Erythroblast (primary cell): ENCODE data around the gene AK3.

Source experiments
- DNase-seq, 2 experiments: peaks; one replicate each; lab custom pipeline; 2025; lab: John Stamatoyannopoulos, UW
- GATA1 ChIP-seq: IDR thresholded peaks from 2 replicates; pipeline ENCODE4 v1.6.1; 2011; ENCODE audit warnings: low read depth, mild to moderate bottlenecking, control low read depth, low read length, moderate library complexity
- POLR2A ChIP-seq: IDR thresholded peaks from 2 replicates; pipeline ENCODE4 v1.6.1; 2011; ENCODE audit warnings: mild to moderate bottlenecking, low read length

The AK3 gene

GRCh38 chr9:4740388-4740637 lies 689 bp downstream of the AK3 start:
- no peak for DNase-seq

GRCh38 chr9:4739587-4740387 lies 1.2 kb downstream of the AK3 start:
- DNase-seq, result peak in 1 of 2 experiments; percentile 29
- TF ChIP-seq POLR2A (no peak), GATA1 (no peak)

More at GRCh38 chr9:4740388-4740637, 689 bp downstream of the AK3 start:
- no peak for TF ChIP-seq GATA1
- no peak for TF ChIP-seq POLR2A

DNA sequence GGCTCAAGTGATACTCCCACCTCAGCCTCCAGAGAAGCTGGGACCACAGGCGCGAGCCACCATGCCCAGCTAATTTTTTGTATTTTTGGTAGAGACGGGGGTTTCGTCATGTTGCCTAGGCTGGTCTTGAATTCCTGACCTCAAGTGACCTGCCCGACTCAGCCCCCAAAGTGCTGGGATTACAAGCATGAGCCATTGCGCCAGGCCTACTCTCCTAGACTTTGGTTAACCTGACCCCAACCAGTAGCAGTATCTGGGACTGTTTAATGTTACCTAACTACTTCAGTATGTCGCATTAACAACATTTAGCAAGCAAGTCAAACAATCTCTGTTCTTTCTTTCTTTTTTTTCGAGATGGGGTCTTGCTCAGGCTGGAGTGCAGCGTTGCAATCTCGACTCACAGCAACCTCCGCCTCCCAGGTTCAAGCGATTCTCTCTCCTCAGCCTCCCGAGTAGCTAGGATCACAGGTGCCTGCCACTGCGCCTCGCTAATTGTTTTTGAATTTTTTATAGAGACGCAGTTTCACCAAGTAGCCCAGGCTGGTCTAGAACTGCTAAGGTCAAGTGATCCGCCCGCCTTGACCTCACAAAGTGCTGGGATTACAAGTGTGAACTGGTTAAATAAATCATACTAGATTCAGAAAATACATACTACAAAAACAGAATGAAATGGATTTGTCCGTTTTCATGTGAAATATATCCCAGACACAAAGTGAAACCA lies 2.0 kb downstream of the AK3 start:
- DNase-seq, result no peak
- TF ChIP-seq POLR2A, result no peak

DNA sequence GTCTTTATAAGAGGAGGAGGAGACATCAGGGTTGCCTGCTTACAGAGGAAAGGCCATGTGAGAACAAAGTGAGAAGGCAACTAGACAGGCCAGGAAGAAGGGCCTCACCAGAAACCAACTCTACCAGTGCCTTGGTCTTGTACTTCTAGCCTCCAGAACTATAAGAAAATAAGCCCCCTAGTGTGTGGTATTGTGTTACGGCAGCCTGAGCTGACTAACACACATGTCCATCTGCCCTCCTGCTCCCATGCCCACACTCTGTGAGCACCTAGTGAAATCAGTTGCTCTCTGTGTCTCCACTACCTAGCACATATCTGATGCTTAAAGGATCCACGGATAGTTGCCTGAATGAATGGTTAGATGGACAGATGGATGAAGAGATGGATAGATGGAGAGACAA lies 6.9 kb downstream of the AK3 start:
- DNase-seq, result no peak
- TF ChIP-seq GATA1 (no peak), POLR2A (no peak)

DNA sequence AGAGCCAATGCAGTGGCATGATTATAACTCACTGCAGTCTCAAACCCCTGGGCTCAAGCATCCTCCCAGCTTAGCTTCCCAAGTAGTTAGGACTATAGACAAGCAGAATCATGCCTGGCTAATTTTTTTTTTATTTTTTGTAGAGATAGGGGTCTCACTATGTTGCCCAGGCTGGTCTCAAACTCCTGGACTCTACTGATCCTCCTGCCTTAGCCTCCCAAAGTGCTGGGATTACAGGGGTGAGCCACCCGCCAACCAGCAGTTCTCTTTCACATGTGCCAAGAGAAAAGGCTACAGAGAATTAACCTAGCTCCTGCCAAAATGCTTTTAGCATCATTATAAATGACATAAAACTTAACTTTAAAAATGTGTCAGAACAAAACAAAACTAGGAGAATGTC lies 8.1 kb downstream of the AK3 start:
- TF ChIP-seq GATA1 (no peak), POLR2A (no peak)

GRCh38 chr9:4727593-4727992 lies 13.4 kb downstream of the AK3 start:
- TF ChIP-seq POLR2A (no peak), GATA1 (no peak)
- no peak for DNase-seq

More for the DNA sequence above, 8.1 kb downstream of the AK3 start:
- no peak for DNase-seq

DNA sequence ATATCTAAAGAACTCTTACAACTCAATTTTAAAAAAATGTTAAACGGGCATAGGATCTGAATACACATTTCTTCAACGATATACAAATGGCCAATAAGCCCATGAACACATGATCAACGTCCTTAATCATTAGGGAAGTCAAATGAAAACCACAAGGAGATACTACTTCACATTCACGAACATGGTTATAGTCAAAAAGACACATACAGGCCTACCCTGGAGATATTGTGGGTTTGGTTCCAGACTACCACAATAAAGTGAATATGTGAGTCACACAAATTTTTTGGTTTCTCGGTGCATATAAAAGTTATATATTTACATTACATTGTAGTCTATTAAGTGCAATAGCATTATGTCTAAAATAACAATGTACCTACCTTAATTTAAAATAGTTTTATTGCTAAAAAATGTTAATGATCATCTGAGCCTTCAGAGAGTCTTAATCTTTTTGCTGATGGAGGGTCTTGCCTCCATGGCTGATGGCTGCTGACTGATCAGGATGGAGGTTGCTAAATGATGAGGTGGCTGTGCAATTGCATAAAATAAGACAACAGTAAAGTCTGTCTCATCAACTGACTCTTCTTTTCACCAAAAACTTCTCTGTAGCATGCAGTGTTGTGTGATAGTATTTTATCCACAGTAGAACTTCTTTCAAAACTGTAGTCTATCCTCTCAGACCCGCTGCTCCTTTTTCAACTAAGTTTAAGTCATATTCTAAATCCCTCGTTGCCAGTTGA lies 15.1 kb downstream of the AK3 start:
- DNase-seq, result no peak
- TF ChIP-seq GATA1 (no peak), POLR2A (no peak)

DNA sequence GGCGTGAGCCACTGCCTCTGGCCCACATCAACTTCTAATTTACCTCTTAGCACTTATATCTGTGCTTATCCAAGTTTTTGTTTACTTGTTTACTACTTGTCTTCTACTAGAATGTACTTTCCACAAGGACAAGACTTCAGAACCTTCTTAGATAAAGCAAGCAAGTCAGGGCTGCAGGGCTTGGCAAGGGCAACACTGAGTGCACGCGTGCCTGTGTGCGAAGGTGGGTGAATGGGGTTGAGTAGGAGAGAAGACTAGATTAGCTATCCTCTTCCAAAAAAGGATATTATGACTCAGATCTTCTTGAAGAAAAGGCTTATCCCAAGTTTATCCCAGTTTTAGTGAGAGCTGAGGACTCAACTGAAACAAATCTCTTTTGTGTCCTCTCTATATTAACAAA lies 19.3 kb downstream of the AK3 start:
- TF ChIP-seq POLR2A, result no peak
- TF ChIP-seq GATA1, result no peak
- no peak for DNase-seq

DNA sequence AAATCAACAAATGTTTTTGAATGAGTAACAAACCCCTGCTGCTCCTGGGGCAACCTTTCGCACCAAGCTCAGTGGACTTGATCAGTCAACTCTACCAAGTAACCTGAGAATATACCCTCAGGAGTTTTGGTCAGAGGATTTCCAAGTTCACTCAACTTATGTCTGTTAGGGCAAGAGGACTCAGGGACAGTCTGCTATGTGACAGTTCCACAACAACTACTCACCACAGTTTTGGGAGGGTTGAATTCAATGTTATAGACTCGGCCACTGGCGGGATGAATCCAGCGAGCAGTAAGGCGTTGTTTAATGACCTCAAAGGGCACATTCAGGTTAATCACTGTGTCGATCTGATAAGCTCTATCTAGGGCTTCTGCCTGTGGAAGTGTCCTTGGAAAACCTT lies 22.1 kb downstream of the AK3 start:
- no peak for TF ChIP-seq GATA1
- no peak for TF ChIP-seq POLR2A

DNA sequence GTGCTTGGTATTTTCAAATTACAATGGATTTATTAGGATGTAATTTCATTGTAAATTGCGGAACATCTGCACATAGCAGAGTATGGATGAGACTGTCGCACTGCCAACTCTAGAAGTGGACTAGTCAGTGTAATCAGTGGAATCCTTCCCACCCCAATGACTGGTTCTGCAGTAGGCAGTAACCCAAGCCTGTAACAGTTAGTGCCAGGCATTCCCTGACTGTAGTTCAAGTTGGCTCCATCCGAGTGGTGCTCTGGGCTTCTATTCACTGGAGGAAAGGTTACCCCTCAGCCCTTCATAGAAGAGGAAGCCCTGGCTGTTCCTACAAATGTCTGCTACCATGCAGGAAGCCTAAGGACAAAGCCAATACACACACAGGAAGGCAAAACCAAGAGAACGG lies 23.2 kb downstream of the AK3 start:
- no peak for TF ChIP-seq GATA1
- no peak for TF ChIP-seq POLR2A
- DNase-seq, result no peak

More for the DNA sequence above, 22.1 kb downstream of the AK3 start:
- peak in 1 of 2 experiments; percentile 20 for DNase-seq

DNA sequence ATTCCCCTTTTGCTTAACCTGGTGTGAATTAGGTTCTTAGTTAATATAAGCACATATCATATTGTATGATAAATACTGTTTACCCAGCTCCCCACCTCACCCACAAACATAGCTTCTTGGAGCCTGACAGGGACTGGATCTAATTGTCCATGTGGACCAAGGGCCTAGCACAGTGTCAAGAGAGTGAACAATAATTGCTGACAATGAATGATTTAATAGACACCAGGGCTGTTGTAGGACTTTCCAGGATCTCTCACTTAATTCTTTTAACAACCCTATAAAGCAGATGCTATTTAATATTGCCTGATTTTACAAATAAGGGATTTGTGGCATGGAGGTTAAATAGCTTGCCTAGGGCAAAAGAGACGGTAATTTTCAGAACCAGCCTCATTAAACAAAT lies 24.8 kb downstream of the AK3 start:
- DNase-seq, result no peak
- TF ChIP-seq POLR2A (no peak), GATA1 (no peak)

DNA sequence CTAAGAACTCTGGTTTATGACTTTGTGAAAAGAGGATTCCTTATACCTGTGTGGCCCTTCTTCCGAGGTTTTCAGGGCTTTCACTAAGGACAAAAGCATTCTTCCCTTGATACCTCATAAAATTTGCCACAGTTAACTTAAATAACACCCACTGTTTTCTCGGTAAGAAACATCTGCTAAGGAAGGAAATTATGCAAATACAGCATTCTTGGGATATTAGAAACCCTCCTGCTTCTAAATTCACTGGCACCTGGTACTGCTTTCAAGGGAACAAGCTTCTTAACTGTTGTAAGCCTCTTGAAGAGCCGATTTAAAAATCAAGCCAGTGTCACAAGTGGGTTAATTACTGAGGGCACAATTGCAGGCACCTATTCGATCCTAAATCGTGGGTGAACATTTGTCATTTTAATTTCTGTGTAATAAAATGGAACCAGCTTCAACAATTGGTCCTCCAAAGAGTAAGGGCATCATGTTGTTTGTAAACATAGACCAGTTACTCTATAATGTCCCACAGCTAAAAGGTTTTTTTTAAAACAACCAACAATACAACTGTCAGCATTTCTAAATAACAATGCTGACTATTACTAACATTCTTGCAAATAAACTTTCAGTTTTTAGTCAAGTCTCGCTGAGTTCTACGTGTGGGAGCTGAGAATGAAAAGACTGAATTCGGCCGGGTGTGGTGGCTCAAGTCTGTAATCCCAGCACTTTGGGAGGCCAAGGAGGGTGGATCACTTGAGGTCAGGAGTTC lies 26.6 kb downstream of the AK3 start:
- TF ChIP-seq GATA1 (no peak), POLR2A (no peak)
- DNase-seq, result no peak

DNA sequence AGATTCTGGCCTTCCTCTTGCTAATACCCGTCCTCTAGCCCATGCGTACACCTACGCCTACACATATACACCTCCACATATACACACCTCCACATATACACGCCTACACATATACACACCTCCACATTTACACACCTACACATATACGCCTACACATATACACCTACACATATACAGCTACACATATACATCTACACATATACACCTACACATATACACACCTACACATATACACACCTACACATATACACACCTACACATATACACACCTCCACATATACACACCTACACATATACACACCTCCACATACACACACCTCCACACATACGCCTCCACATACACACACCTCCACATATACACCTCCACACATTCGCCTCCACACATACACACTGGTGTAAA lies 27.2 kb downstream of the AK3 start:
- no peak for TF ChIP-seq POLR2A
- DNase-seq, result peak; percentile 24 to 31
